Activated T-helper 2 cell treated with anti-CD3 and anti-CD28 coated beads, Interferon-gamma antibody, Interleukin-2, Interleukin-4, amounts not matched to agents 10 μg/mL and 5 μg/mL and 100 μg/mL, durations not matched to agents 14 hours and 24 hours and 36 hours (primary cell): ENCODE measurements around the gene MRPL45. TPM values are rescaled to one million over a fixed set of nuclear protein-coding genes. Genes with fewer than 3 reads are reported as not detected.
A peak's percentile ranks its signal among the peaks of the same experiment; 100 is the strongest.
"Not testable (repeated sequence)": the region's sequence is repeated elsewhere in the genome, so short reads cannot be mapped to it uniquely, and the experiment has no call there.

Experiments
- DNase-seq: peaks from one replicate; pipeline ENCODE4 v3.0.0; 2021; ENCODE audit warnings: low spot score
- H3K27ac Mint-ChIP-seq: one replicate; pipeline ENCODE4 v1.8.0; 2021; ENCODE audit warnings: mixed read lengths
- H3K27me3 Mint-ChIP-seq: one replicate; pipeline ENCODE4 v1.8.0; 2021; ENCODE audit warnings: low read depth, mixed read lengths
- H3K36me3 Mint-ChIP-seq: one replicate; pipeline ENCODE4 v1.8.0; 2021; ENCODE audit warnings: low read depth, mixed read lengths
- H3K4me1 Mint-ChIP-seq: one replicate; pipeline ENCODE4 v1.8.0; 2021; ENCODE audit warnings: low read depth, mixed read lengths
- H3K4me3 Mint-ChIP-seq: one replicate; pipeline ENCODE4 v1.8.0; 2021; ENCODE audit warnings: low read depth, mild to moderate bottlenecking, moderate library complexity, mixed read lengths
- H3K9me3 Mint-ChIP-seq: one replicate; pipeline ENCODE4 v1.8.0; 2021; ENCODE audit warnings: mixed read lengths
- intact Hi-C: fragments of 100-400 bp; cut with micrococcal nuclease; formaldehyde crosslinking; loops from one replicate; pipeline ENCODE4 v1.15.1; 2023
- total RNA-seq: library from RNA; stranded (reverse); gene quantifications from 2 replicates; pipeline ENCODE4 v1.2.3, GENCODE V29; 2022

The MRPL45 gene
- total RNA-seq, 1 donor from 2014 or later, result 43.5 TPM

- intact Hi-C loops, DNase-seq, H3K4me1 Mint-ChIP-seq, H3K27me3 Mint-ChIP-seq, H3K9me3 Mint-ChIP-seq, H3K36me3 Mint-ChIP-seq: not testable (repeated sequence)
- peak overlapping the region; percentile 89 for H3K4me3 Mint-ChIP-seq
- H3K27ac Mint-ChIP-seq, result peak overlapping the region; percentile 95
Observed at GRCh38 chr17:38295602-38296365, 1.2 kb upstream of the MRPL45 start.

GRCh38 chr17:38315497-38315896 lies 18.5 kb downstream of the MRPL45 start:
- no peak for DNase-seq
- Mint-ChIP-seq H3K36me3 (peaks cover 45% of the 10 kb centered on the region), H3K27me3 (no peaks in the 10 kb centered on the region), H3K9me3 (peaks cover 4% of the 10 kb centered on the region), H3K4me1 (no peaks in the 10 kb centered on the region), H3K4me3 (no peak overlapping the region), H3K27ac (no peak overlapping the region)
- intact Hi-C loops, result no loop called here

- intact Hi-C loops, result no loop called here
- H3K27ac Mint-ChIP-seq, result no peak overlapping the region
- peaks cover 4% of the 10 kb centered on the region for H3K9me3 Mint-ChIP-seq
Observed at GRCh38 chr17:38317081-38317480, 20.1 kb downstream of the MRPL45 start.

GRCh38 chr17:38320482-38320881 lies 23.5 kb downstream of the MRPL45 start:
- H3K27ac Mint-ChIP-seq, result no peak overlapping the region
- peaks cover 4% of the 10 kb centered on the region for H3K9me3 Mint-ChIP-seq
- intact Hi-C loops, result no loop called here
- no peak for DNase-seq
- no peaks in the 10 kb centered on the region for H3K27me3 Mint-ChIP-seq
- peaks cover 44% of the 10 kb centered on the region for H3K36me3 Mint-ChIP-seq
- H3K4me3 Mint-ChIP-seq, result no peak overlapping the region
- peaks cover 3% of the 10 kb centered on the region for H3K4me1 Mint-ChIP-seq

More at GRCh38 chr17:38317081-38317480, 20.1 kb downstream of the MRPL45 start:
- peaks cover 2% of the 10 kb centered on the region for H3K4me1 Mint-ChIP-seq
- H3K27me3 Mint-ChIP-seq, result no peaks in the 10 kb centered on the region
- DNase-seq, result no peak
- H3K36me3 Mint-ChIP-seq, result peaks cover 49% of the 10 kb centered on the region
- H3K4me3 Mint-ChIP-seq, result no peak overlapping the region

GRCh38 chr17:38322156-38322779 lies 25.3 kb downstream of the MRPL45 start:
- Mint-ChIP-seq H3K4me3 (no peak overlapping the region), H3K4me1 (peaks cover 5% of the 10 kb centered on the region), H3K9me3 (no peaks in the 10 kb centered on the region), H3K27me3 (no peaks in the 10 kb centered on the region), H3K36me3 (peaks cover 33% of the 10 kb centered on the region), H3K27ac (no peak overlapping the region)
- intact Hi-C loops, result no loop called here
- peak; percentile 42 for DNase-seq

GRCh38 chr17:38322897-38323296 lies 25.9 kb downstream of the MRPL45 start:
- peaks cover 28% of the 10 kb centered on the region for H3K36me3 Mint-ChIP-seq
- DNase-seq, result no peak
- intact Hi-C loops, result no loop called here
- H3K27me3 Mint-ChIP-seq, result no peaks in the 10 kb centered on the region
- H3K4me3 Mint-ChIP-seq, result no peak overlapping the region
- no peaks in the 10 kb centered on the region for H3K9me3 Mint-ChIP-seq
- H3K27ac Mint-ChIP-seq, result no peak overlapping the region
- H3K4me1 Mint-ChIP-seq, result peaks cover 5% of the 10 kb centered on the region

- intact Hi-C loops, result no loop called here
- DNase-seq, result no peak
- no peak overlapping the region for H3K27ac Mint-ChIP-seq
- H3K4me3 Mint-ChIP-seq, result no peak overlapping the region
- no peaks in the 10 kb centered on the region for H3K9me3 Mint-ChIP-seq
- no peaks in the 10 kb centered on the region for H3K27me3 Mint-ChIP-seq
- peaks cover 5% of the 10 kb centered on the region for H3K4me1 Mint-ChIP-seq
- H3K36me3 Mint-ChIP-seq, result peaks cover 24% of the 10 kb centered on the region
Observed at GRCh38 chr17:38324141-38324697, 27.3 kb downstream of the MRPL45 start.

- Mint-ChIP-seq H3K27me3 (no peaks in the 10 kb centered on the region), H3K36me3 (peaks cover 20% of the 10 kb centered on the region), H3K4me3 (no peak overlapping the region), H3K9me3 (no peaks in the 10 kb centered on the region), H3K27ac (no peak overlapping the region), H3K4me1 (peaks cover 5% of the 10 kb centered on the region)
- intact Hi-C loops, result no loop called here
- DNase-seq, result no peak
Observed at GRCh38 chr17:38324772-38325171, 27.8 kb downstream of the MRPL45 start.

GRCh38 chr17:38325221-38325851 lies 28.4 kb downstream of the MRPL45 start:
- Mint-ChIP-seq H3K27me3 (no peaks in the 10 kb centered on the region), H3K36me3 (peaks cover 18% of the 10 kb centered on the region), H3K27ac (no peak overlapping the region), H3K4me1 (peaks cover 5% of the 10 kb centered on the region), H3K9me3 (no peaks in the 10 kb centered on the region), H3K4me3 (no peak overlapping the region)
- DNase-seq, result no peak
- intact Hi-C loops, result no loop called here

- H3K4me1 Mint-ChIP-seq, result peaks cover 2% of the 10 kb centered on the region
- no peak for DNase-seq
- no peaks in the 10 kb centered on the region for H3K9me3 Mint-ChIP-seq
- intact Hi-C loops, result no loop called here
- H3K4me3 Mint-ChIP-seq, result no peak overlapping the region
- no peaks in the 10 kb centered on the region for H3K27me3 Mint-ChIP-seq
- H3K36me3 Mint-ChIP-seq, result peaks cover 6% of the 10 kb centered on the region
- peak overlapping the region; percentile 60 for H3K27ac Mint-ChIP-seq
Observed at GRCh38 chr17:38326996-38327792, 30.2 kb downstream of the MRPL45 start.

- Mint-ChIP-seq H3K9me3 (no peaks in the 10 kb centered on the region), H3K4me3 (no peak overlapping the region), H3K27ac (no peak overlapping the region), H3K27me3 (no peaks in the 10 kb centered on the region), H3K36me3 (peaks cover under 1% of the 10 kb centered on the region), H3K4me1 (peaks cover 2% of the 10 kb centered on the region)
- intact Hi-C loops, result no loop called here
- no peak for DNase-seq
Observed at GRCh38 chr17:38327936-38328335, 31.0 kb downstream of the MRPL45 start.

GRCh38 chr17:38328620-38329019 lies 31.7 kb downstream of the MRPL45 start:
- no peak overlapping the region for H3K4me3 Mint-ChIP-seq
- peaks cover 2% of the 10 kb centered on the region for H3K27me3 Mint-ChIP-seq
- DNase-seq, result no peak
- peaks cover 2% of the 10 kb centered on the region for H3K4me1 Mint-ChIP-seq
- no peak overlapping the region for H3K27ac Mint-ChIP-seq
- no peaks in the 10 kb centered on the region for H3K36me3 Mint-ChIP-seq
- intact Hi-C loops, result no loop called here
- H3K9me3 Mint-ChIP-seq, result no peaks in the 10 kb centered on the region
